ENCODE results near the gene RABGAP1L. TPM values are rescaled to one million over a fixed set of nuclear protein-coding genes. Genes with fewer than 3 reads are reported as not detected.
"Not testable (repeated sequence)": the region's sequence is repeated elsewhere in the genome, so short reads cannot be mapped to it uniquely, and the experiment has no call there.

RABGAP1L gene
- total and polyA plus RNA-seq, 7 experiments from 2014 or later = 38.4 to 97.4 (median 55.1) TPM

- Histone ChIP-seq H3K9me3 (ENCODE audit: control insufficient read depth in 2 of 3, low read length in 3 of 3) (no peaks in the 10 kb centered on the region), H3K27ac (ENCODE audit: low read depth, low read length) (no peak overlapping the region), H3K36me3 (ENCODE audit: control insufficient read depth in 2 of 3, insufficient read depth in 3 of 3, low read length in 3 of 3) (peaks cover 0 to 13% (median 5%) of the 10 kb centered on the region in 3 experiments), H3K4me3 (ENCODE audit: low read length) (no peak overlapping the region), H3K27me3 (ENCODE audit: control insufficient read depth in 2 of 2, insufficient read depth in 2 of 2, low read length in 2 of 2) (no peaks in the 10 kb centered on the region), H3K4me1 (ENCODE audit: control insufficient read depth in 2 of 2, insufficient read depth in 2 of 2, low read length in 2 of 2) (no peaks in the 10 kb centered on the region)
- H3K4me1 Mint-ChIP-seq = peaks cover 0 to 8% (median 0%) of the 10 kb centered on the region in 7 donors
- ChIA-PET CTCF (no interaction called here), POLR2A (no interaction called here)
- peaks cover 6 to 64% (median 53%) of the 10 kb centered on the region in 5 donors for H3K36me3 Mint-ChIP-seq
- DNase-seq (no peak), ATAC-seq (no peak)
- H3K4me3 Mint-ChIP-seq = no peak overlapping the region
- peaks cover 0 to 17% (median 3%) of the 10 kb centered on the region in 11 donors for H3K9me3 Mint-ChIP-seq
- intact Hi-C loops (cut with micrococcal nuclease) = no loop called here
- no peaks in the 10 kb centered on the region for H3K27me3 Mint-ChIP-seq
- H3K27ac Mint-ChIP-seq = no peak overlapping the region
Measured at GRCh38 chr1:174401075-174401474, 241.8 kb downstream of the RABGAP1L start.

- no peaks in the 10 kb centered on the region for H3K27me3 Mint-ChIP-seq
- ChIA-PET POLR2A (no interaction called here), CTCF (no interaction called here)
- H3K4me1 Mint-ChIP-seq = peaks cover 0 to 15% (median 0%) of the 10 kb centered on the region in 7 donors
- H3K36me3 Mint-ChIP-seq = peaks cover 0 to 54% (median 46%) of the 10 kb centered on the region in 5 donors
- peaks cover 0 to 21% (median 4%) of the 10 kb centered on the region in 11 donors for H3K9me3 Mint-ChIP-seq
- H3K4me3 ChIP-seq (ENCODE audit: low read length) = no peak overlapping the region
- H3K27ac ChIP-seq (ENCODE audit: low read depth, low read length) = no peak overlapping the region
- H3K36me3 ChIP-seq (ENCODE audit: control insufficient read depth in 2 of 3, insufficient read depth in 3 of 3, low read length in 3 of 3) = no peaks in the 10 kb centered on the region
- intact Hi-C loops (cut with micrococcal nuclease) = no loop called here
- ATAC-seq (no peak), DNase-seq (no peak)
- H3K4me3 Mint-ChIP-seq = no peak overlapping the region
- no peaks in the 10 kb centered on the region for H3K9me3 ChIP-seq (ENCODE audit: control insufficient read depth in 2 of 3, low read length in 3 of 3)
- H3K4me1 ChIP-seq (ENCODE audit: control insufficient read depth in 2 of 2, insufficient read depth in 2 of 2, low read length in 2 of 2) = no peaks in the 10 kb centered on the region
- H3K27me3 ChIP-seq (ENCODE audit: control insufficient read depth in 2 of 2, insufficient read depth in 2 of 2, low read length in 2 of 2) = no peaks in the 10 kb centered on the region
- H3K27ac Mint-ChIP-seq = no peak overlapping the region
Measured at GRCh38 chr1:174405219-174405618, 245.9 kb downstream of the RABGAP1L start.

- Histone ChIP-seq H3K27me3 (ENCODE audit: control insufficient read depth in 2 of 2, insufficient read depth in 2 of 2, low read length in 2 of 2) (no peaks in the 10 kb centered on the region), H3K4me1 (ENCODE audit: control insufficient read depth in 2 of 2, insufficient read depth in 2 of 2, low read length in 2 of 2) (no peaks in the 10 kb centered on the region), H3K4me3 (ENCODE audit: low read length) (no peak overlapping the region), H3K36me3 (ENCODE audit: control insufficient read depth in 2 of 3, insufficient read depth in 3 of 3, low read length in 3 of 3) (no peaks in the 10 kb centered on the region), H3K9me3 (ENCODE audit: control insufficient read depth in 2 of 3, low read length in 3 of 3) (no peaks in the 10 kb centered on the region), H3K27ac (ENCODE audit: low read depth, low read length) (no peak overlapping the region)
- Mint-ChIP-seq H3K4me1 (peaks cover 0 to 18% (median 9%) of the 10 kb centered on the region in 7 donors), H3K27me3 (no peaks in the 10 kb centered on the region), H3K36me3 (peaks cover 0 to 53% (median 41%) of the 10 kb centered on the region in 5 donors), H3K9me3 (peaks cover 0 to 26% (median 5%) of the 10 kb centered on the region in 11 donors), H3K27ac (no peak overlapping the region), H3K4me3 (no peak overlapping the region)
- intact Hi-C loops (cut with micrococcal nuclease) = no loop called here
- no peak for DNase-seq
- ATAC-seq = no peak
- ChIA-PET POLR2A (no interaction called here), CTCF (no interaction called here)
Measured at GRCh38 chr1:174406421-174406820, 247.1 kb downstream of the RABGAP1L start.

- POLR2A ChIA-PET = no interaction called here
- no peaks in the 10 kb centered on the region for H3K9me3 ChIP-seq (ENCODE audit: control insufficient read depth in 2 of 3, low read length in 3 of 3)
- intact Hi-C loops (cut with micrococcal nuclease) = no loop called here
- Mint-ChIP-seq H3K4me3 (no peak overlapping the region), H3K36me3 (peaks cover 0 to 55% (median 37%) of the 10 kb centered on the region in 5 donors), H3K9me3 (peaks cover 0 to 32% (median 5%) of the 10 kb centered on the region in 11 donors), H3K27ac (no peak overlapping the region), H3K4me1 (peaks cover 0 to 27% (median 17%) of the 10 kb centered on the region in 7 donors), H3K27me3 (no peaks in the 10 kb centered on the region)
- H3K27me3 ChIP-seq (ENCODE audit: control insufficient read depth in 2 of 2, insufficient read depth in 2 of 2, low read length in 2 of 2) = no peaks in the 10 kb centered on the region
- no peaks in the 10 kb centered on the region for H3K4me1 ChIP-seq (ENCODE audit: control insufficient read depth in 2 of 2, insufficient read depth in 2 of 2, low read length in 2 of 2)
- no peaks in the 10 kb centered on the region for H3K36me3 ChIP-seq (ENCODE audit: control insufficient read depth in 2 of 3, insufficient read depth in 3 of 3, low read length in 3 of 3)
- DNase-seq = no peak
- CTCF ChIA-PET = no interaction called here
- no peak overlapping the region for H3K27ac ChIP-seq (ENCODE audit: low read depth, low read length)
- ATAC-seq = no peak
- H3K4me3 ChIP-seq (ENCODE audit: low read length) = no peak overlapping the region
Measured at GRCh38 chr1:174407665-174408064, 248.3 kb downstream of the RABGAP1L start.

- intact Hi-C loops (cut with micrococcal nuclease) = no loop called here
- Histone ChIP-seq H3K27ac (ENCODE audit: low read depth, low read length) (no peak overlapping the region), H3K4me1 (ENCODE audit: control insufficient read depth in 2 of 2, insufficient read depth in 2 of 2, low read length in 2 of 2) (no peaks in the 10 kb centered on the region), H3K9me3 (ENCODE audit: control insufficient read depth in 2 of 3, low read length in 3 of 3) (no peaks in the 10 kb centered on the region), H3K4me3 (ENCODE audit: low read length) (no peak overlapping the region), H3K27me3 (ENCODE audit: control insufficient read depth in 2 of 2, insufficient read depth in 2 of 2, low read length in 2 of 2) (no peaks in the 10 kb centered on the region), H3K36me3 (ENCODE audit: control insufficient read depth in 2 of 3, insufficient read depth in 3 of 3, low read length in 3 of 3) (no peaks in the 10 kb centered on the region)
- ATAC-seq (no peak), DNase-seq (no peak)
- ChIA-PET CTCF (no interaction called here), POLR2A (no interaction called here)
- H3K36me3 Mint-ChIP-seq = peaks cover 0 to 50% (median 33%) of the 10 kb centered on the region in 5 donors
- no peaks in the 10 kb centered on the region for H3K27me3 Mint-ChIP-seq
- no peak overlapping the region for H3K27ac Mint-ChIP-seq
- H3K4me1 Mint-ChIP-seq = peaks cover 0 to 28% (median 21%) of the 10 kb centered on the region in 7 donors
- H3K4me3 Mint-ChIP-seq = no peak overlapping the region
- peaks cover 0 to 32% (median 5%) of the 10 kb centered on the region in 11 donors for H3K9me3 Mint-ChIP-seq
Measured at GRCh38 chr1:174408146-174408545, 248.8 kb downstream of the RABGAP1L start.

- Mint-ChIP-seq H3K9me3 (peaks cover 0 to 32% (median 5%) of the 10 kb centered on the region in 11 donors), H3K36me3 (peaks cover 0 to 46% (median 34%) of the 10 kb centered on the region in 5 donors), H3K4me1 (peaks cover 4 to 40% (median 33%) of the 10 kb centered on the region in 7 donors)
- H3K9me3 ChIP-seq (ENCODE audit: control insufficient read depth in 2 of 3, low read length in 3 of 3); POLR2A ChIA-PET; H3K27ac ChIP-seq (ENCODE audit: low read depth, low read length); H3K27me3 ChIP-seq (ENCODE audit: control insufficient read depth in 2 of 2, insufficient read depth in 2 of 2, low read length in 2 of 2); H3K27me3 Mint-ChIP-seq; H3K27ac Mint-ChIP-seq; H3K4me3 ChIP-seq (ENCODE audit: low read length); H3K4me1 ChIP-seq (ENCODE audit: control insufficient read depth in 2 of 2, insufficient read depth in 2 of 2, low read length in 2 of 2); intact Hi-C loops (cut with micrococcal nuclease); H3K4me3 Mint-ChIP-seq; H3K36me3 ChIP-seq (ENCODE audit: control insufficient read depth in 2 of 3, insufficient read depth in 3 of 3, low read length in 3 of 3); CTCF ChIA-PET; ATAC-seq; DNase-seq: not testable (repeated sequence)
Measured at GRCh38 chr1:174409801-174410200, 250.5 kb downstream of the RABGAP1L start.

- ATAC-seq (no peak), DNase-seq (no peak)
- Histone ChIP-seq H3K4me1 (ENCODE audit: control insufficient read depth in 2 of 2, insufficient read depth in 2 of 2, low read length in 2 of 2) (no peaks in the 10 kb centered on the region), H3K27me3 (ENCODE audit: control insufficient read depth in 2 of 2, insufficient read depth in 2 of 2, low read length in 2 of 2) (no peaks in the 10 kb centered on the region), H3K36me3 (ENCODE audit: control insufficient read depth in 2 of 3, insufficient read depth in 3 of 3, low read length in 3 of 3) (no peaks in the 10 kb centered on the region), H3K9me3 (ENCODE audit: control insufficient read depth in 2 of 3, low read length in 3 of 3) (no peaks in the 10 kb centered on the region), H3K27ac (ENCODE audit: low read depth, low read length) (no peak overlapping the region), H3K4me3 (ENCODE audit: low read length) (no peak overlapping the region)
- POLR2A ChIA-PET = no interaction called here
- peaks cover 4 to 47% (median 33%) of the 10 kb centered on the region in 7 donors for H3K4me1 Mint-ChIP-seq
- no peak overlapping the region for H3K4me3 Mint-ChIP-seq
- H3K27me3 Mint-ChIP-seq = no peaks in the 10 kb centered on the region
- no peak overlapping the region for H3K27ac Mint-ChIP-seq
- H3K9me3 Mint-ChIP-seq = peaks cover 0 to 25% (median 5%) of the 10 kb centered on the region in 11 donors
- peaks cover 0 to 30% (median 20%) of the 10 kb centered on the region in 5 donors for H3K36me3 Mint-ChIP-seq
- CTCF ChIA-PET = no interaction called here
- intact Hi-C loops (cut with micrococcal nuclease) = no loop called here
Measured at GRCh38 chr1:174413632-174414031, 254.3 kb downstream of the RABGAP1L start.

Data from naive thymus-derived CD4-positive, alpha-beta T cell (primary cell).